HepG2 (cell line): ENCODE data around the gene PAMR1. TPM values are rescaled to one million over a fixed set of nuclear protein-coding genes. Genes with fewer than 3 reads are reported as not detected.

Experiments used
- HMGA1 ChIP-seq: sonication (generic); formaldehyde crosslinking; conservative IDR thresholded peaks from 2 replicates; pipeline ENCODE4 v1.4.0; 2020; ENCODE audit warnings: missing genetic modification reagents
- NBN ChIP-seq: fragments of 450-650 bp; conservative IDR thresholded peaks from 2 replicates; pipeline ENCODE4 v1.6.1; 2017
- NCOR1 ChIP-seq: fragments of 200-600 bp; sonication (generic); IDR thresholded peaks from 2 replicates; pipeline ENCODE4 v1.7.0; 2017; ENCODE audit warnings: antibody characterized with exemption, low read length, borderline replicate concordance
- NFRKB ChIP-seq: fragments of 450-650 bp; IDR thresholded peaks from 2 replicates; pipeline ENCODE4 v1.6.1; 2017
- TCF7 ChIP-seq: sonication (generic); IDR thresholded peaks from 2 replicates; pipeline ENCODE4 v1.6.1; 2016; ENCODE audit warnings: antibody characterized with exemption, low read depth
- TP53 ChIP-seq: sonication (generic); formaldehyde crosslinking; conservative IDR thresholded peaks from 2 replicates; pipeline ENCODE4 v1.4.0; 2020; ENCODE audit warnings: missing genetic modification reagents
- XRCC5 ChIP-seq: fragments of 200-400 bp; formaldehyde crosslinking; optimal IDR thresholded peaks from 2 replicates; pipeline ENCODE3; 2017; ENCODE audit warnings: mild to moderate bottlenecking, low read length
- ZNF207 ChIP-seq: fragments of 450-650 bp; IDR thresholded peaks from 2 replicates; pipeline ENCODE4 v1.6.1; 2016; ENCODE audit warnings: antibody characterized with exemption, borderline replicate concordance
- ZNF253 ChIP-seq: sonication (generic); formaldehyde crosslinking; IDR thresholded peaks from 2 replicates; pipeline ENCODE4 v1.8.0; 2022; ENCODE audit warnings: mild to moderate bottlenecking, missing genetic modification reagents, borderline replicate concordance
- ZNF598 ChIP-seq: sonication (generic); formaldehyde crosslinking; IDR thresholded peaks from 2 replicates; pipeline ENCODE4 v1.5.1; 2020; ENCODE audit warnings: mild to moderate bottlenecking, missing genetic modification reagents, borderline replicate concordance
- polyA plus RNA-seq, 8 experiments: library from polyadenylated mRNA; depleted of rRNA in 3 of 8; stranded (reverse) in 7 of 8; unstranded in 1 of 8; fragments of >200 nt; fragmentation: Illumina TruSeq in 4 of 8; extraction: Trizol in 4 of 8; gene quantifications; 2 replicates each; pipeline versions ENCODE4 v1.2.1 to v1.2.3, GENCODE V29; 2011 to 2016; ENCODE audit warnings: low read depth in 4 of 8, missing spikeins in 1 of 8, mixed read lengths in 1 of 8; ENCODE audit not compliant: insufficient read depth in 1 of 8
- total RNA-seq, 5 experiments: library from RNA; depleted of rRNA; stranded (reverse); fragments of >200 nt; fragmentation: Illumina TruSeq; extraction: Trizol; gene quantifications; 2 replicates each; pipeline ENCODE4 v1.2.3, GENCODE V29; 2016; ENCODE audit warnings: low read depth in 1 of 5
- TF ChIP-seq, protein P1 (sequence below): sonication (generic); formaldehyde crosslinking; IDR thresholded peaks from 2 replicates; pipeline ENCODE4 v1.4.0; 2020; ENCODE audit warnings: missing genetic modification reagents, low read depth, mild to moderate bottlenecking, borderline replicate concordance
- TF ChIP-seq, protein P2 (sequence below): fragments of 450-650 bp; IDR thresholded peaks from 2 replicates; pipeline ENCODE4 v1.6.1; 2017; ENCODE audit warnings: mild to moderate bottlenecking
- TF ChIP-seq, protein P3 (sequence below): IDR thresholded peaks from 2 replicates; pipeline ENCODE4 v1.6.1; 2016
- TF ChIP-seq, protein P4 (sequence below): sonication (generic); formaldehyde crosslinking; IDR thresholded peaks from 2 replicates; pipeline ENCODE4 v1.9.0; 2021; ENCODE audit warnings: missing genetic modification reagents, borderline replicate concordance
- TF ChIP-seq, protein P5 (sequence below): IDR thresholded peaks from 2 replicates; pipeline ENCODE4 v1.6.1; 2016
- TF ChIP-seq, protein P6 (sequence below): sonication (generic); formaldehyde crosslinking; IDR thresholded peaks from 2 replicates; pipeline ENCODE4 v1.8.0; 2022; ENCODE audit warnings: mild to moderate bottlenecking, missing genetic modification reagents; ENCODE audit not compliant: insufficient replicate concordance

The PAMR1 gene
- total and polyA plus RNA-seq, 2 of the 13 experiments (the other 11 are each of a cell fraction or from before 2014, with no cell fraction given): not detected

DNA sequence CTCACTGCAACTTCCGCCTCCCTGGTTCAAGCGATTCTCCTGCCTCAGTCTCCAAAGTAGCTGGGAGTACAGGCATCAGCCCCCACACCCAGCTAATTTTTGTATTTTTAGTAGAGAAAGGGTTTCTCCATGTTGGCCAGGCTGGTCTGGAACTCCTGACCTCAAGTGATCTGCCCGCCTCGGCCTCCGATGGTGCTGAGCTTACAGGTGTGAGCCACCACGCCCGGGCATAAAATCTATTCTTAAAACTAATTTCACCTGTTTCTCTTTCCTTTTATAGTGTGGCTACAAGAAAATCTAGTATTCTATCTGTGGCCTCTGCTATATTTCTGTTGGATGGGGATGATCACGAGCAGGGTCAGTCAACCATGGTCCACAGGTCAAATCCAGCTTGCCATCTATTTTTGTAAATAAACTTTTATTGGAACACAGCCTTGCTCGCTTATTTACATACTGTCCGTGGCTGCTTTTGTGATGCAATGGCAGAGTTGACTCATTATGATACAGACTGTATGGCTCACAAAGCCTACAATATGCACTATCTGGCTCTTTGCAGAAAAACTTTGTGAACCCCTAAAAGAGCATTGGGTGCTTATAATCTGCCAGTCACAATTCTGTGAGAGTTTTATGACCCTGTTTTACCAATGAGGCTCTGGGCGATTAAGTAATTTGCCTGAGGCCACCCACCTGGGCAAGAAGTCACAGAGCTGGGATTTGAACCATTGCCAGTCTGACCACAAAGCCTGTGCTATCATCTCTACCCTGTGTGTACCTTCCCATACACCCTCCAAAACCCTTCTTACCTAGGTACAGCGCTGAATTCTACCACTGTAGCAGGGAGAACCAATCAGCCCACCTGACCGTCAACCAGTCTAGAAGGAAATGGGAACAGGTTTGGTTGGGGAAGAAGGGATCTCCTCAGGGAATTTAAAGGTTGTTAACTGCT is 134.4 kb downstream of the PAMR1 start (continued):
- TF ChIP-seq ZNF598 (CRISPR knock-in tag) (no peak), TP53 (CRISPR knock-in tag) (no peak), NFRKB (no peak), ZNF253 (no peak), NBN (no peak), ZNF207 (no peak), TCF7 (peak; percentile 49; the same call in 1 of the 2 replicates), HMGA1 (CRISPR knock-in tag) (no peak), NCOR1 (peak; percentile 27; the same call in 1 of the 2 replicates), XRCC5 (no peak)
- TF ChIP-seq, protein P1, sequence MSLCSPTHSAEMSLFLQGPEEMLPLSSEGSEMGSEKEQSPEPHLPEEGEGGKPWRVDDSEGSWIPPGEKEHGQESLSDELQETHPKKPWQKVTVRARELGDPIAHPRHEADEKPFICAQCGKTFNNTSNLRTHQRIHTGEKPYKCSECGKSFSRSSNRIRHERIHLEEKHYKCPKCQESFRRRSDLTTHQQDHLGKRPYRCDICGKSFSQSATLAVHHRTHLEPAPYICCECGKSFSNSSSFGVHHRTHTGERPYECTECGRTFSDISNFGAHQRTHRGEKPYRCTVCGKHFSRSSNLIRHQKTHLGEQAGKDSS (CRISPR knock-in tag): no peak
- TF ChIP-seq, protein P2, sequence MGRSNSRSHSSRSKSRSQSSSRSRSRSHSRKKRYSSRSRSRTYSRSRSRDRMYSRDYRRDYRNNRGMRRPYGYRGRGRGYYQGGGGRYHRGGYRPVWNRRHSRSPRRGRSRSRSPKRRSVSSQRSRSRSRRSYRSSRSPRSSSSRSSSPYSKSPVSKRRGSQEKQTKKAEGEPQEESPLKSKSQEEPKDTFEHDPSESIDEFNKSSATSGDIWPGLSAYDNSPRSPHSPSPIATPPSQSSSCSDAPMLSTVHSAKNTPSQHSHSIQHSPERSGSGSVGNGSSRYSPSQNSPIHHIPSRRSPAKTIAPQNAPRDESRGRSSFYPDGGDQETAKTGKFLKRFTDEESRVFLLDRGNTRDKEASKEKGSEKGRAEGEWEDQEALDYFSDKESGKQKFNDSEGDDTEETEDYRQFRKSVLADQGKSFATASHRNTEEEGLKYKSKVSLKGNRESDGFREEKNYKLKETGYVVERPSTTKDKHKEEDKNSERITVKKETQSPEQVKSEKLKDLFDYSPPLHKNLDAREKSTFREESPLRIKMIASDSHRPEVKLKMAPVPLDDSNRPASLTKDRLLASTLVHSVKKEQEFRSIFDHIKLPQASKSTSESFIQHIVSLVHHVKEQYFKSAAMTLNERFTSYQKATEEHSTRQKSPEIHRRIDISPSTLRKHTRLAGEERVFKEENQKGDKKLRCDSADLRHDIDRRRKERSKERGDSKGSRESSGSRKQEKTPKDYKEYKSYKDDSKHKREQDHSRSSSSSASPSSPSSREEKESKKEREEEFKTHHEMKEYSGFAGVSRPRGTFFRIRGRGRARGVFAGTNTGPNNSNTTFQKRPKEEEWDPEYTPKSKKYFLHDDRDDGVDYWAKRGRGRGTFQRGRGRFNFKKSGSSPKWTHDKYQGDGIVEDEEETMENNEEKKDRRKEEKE: no peak
- TF ChIP-seq, protein P3, sequence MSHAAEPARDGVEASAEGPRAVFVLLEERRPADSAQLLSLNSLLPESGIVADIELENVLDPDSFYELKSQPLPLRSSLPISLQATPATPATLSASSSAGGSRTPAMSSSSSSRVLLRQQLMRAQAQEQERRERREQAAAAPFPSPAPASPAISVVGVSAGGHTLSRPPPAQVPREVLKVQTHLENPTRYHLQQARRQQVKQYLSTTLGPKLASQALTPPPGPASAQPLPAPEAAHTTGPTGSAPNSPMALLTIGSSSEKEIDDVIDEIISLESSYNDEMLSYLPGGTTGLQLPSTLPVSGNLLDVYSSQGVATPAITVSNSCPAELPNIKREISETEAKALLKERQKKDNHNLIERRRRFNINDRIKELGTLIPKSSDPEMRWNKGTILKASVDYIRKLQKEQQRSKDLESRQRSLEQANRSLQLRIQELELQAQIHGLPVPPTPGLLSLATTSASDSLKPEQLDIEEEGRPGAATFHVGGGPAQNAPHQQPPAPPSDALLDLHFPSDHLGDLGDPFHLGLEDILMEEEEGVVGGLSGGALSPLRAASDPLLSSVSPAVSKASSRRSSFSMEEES: no peak
- TF ChIP-seq, protein P4, sequence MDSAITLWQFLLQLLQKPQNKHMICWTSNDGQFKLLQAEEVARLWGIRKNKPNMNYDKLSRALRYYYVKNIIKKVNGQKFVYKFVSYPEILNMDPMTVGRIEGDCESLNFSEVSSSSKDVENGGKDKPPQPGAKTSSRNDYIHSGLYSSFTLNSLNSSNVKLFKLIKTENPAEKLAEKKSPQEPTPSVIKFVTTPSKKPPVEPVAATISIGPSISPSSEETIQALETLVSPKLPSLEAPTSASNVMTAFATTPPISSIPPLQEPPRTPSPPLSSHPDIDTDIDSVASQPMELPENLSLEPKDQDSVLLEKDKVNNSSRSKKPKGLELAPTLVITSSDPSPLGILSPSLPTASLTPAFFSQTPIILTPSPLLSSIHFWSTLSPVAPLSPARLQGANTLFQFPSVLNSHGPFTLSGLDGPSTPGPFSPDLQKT (CRISPR knock-in tag): no peak
- TF ChIP-seq, protein P5, sequence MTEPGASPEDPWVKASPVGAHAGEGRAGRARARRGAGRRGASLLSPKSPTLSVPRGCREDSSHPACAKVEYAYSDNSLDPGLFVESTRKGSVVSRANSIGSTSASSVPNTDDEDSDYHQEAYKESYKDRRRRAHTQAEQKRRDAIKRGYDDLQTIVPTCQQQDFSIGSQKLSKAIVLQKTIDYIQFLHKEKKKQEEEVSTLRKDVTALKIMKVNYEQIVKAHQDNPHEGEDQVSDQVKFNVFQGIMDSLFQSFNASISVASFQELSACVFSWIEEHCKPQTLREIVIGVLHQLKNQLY (CRISPR knock-in tag): 0 out of 2 replicates have a peak, but pooled peaks have one; percentile 32
- TF ChIP-seq, protein P6, sequence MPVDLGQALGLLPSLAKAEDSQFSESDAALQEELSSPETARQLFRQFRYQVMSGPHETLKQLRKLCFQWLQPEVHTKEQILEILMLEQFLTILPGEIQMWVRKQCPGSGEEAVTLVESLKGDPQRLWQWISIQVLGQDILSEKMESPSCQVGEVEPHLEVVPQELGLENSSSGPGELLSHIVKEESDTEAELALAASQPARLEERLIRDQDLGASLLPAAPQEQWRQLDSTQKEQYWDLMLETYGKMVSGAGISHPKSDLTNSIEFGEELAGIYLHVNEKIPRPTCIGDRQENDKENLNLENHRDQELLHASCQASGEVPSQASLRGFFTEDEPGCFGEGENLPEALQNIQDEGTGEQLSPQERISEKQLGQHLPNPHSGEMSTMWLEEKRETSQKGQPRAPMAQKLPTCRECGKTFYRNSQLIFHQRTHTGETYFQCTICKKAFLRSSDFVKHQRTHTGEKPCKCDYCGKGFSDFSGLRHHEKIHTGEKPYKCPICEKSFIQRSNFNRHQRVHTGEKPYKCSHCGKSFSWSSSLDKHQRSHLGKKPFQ (CRISPR knock-in tag): no peak
